WI38 (cell line): ENCODE data around the gene SUN3.

ENCODE experiments used
- H3K4me3 ChIP-seq: 2 replicates; pipeline ENCODE4 v1.5.1; 2011; ENCODE audit warnings: low read depth, mild to moderate bottlenecking, control low read depth, low read length
- TF ChIP-seq, protein P1 (sequence below): IDR thresholded peaks from 2 replicates; pipeline ENCODE4 v1.5.1; 2012; ENCODE audit warnings: low read depth, mild to moderate bottlenecking, control low read depth, low read length

Gene SUN3, protein sequence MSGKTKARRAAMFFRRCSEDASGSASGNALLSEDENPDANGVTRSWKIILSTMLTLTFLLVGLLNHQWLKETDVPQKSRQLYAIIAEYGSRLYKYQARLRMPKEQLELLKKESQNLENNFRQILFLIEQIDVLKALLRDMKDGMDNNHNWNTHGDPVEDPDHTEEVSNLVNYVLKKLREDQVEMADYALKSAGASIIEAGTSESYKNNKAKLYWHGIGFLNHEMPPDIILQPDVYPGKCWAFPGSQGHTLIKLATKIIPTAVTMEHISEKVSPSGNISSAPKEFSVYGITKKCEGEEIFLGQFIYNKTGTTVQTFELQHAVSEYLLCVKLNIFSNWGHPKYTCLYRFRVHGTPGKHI

DNA sequence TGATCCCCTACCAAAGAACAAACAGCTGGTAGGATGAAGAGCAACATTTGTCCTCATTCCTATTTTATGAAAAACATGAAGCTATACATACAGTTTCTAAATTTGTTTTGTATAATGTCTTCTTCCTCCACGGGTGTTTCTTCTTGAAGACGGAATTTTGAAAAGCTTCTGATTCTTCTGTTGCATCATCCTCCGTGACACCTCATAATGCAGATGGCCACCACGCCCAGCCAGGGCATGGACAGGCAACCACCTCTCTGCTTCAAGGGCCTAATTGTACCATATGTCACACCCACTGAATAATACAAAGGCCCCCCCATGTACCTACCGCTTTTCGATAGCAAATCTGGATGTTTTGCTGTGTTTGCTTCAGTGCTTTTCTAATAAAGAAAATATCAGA, at the start of gene SUN3:
TSS of gene SUN3 (minus strand) at position 170 of the 400 bp plus-strand sequence. CDS start at position 1, 169 bp downstream.
- TF ChIP-seq, protein P1, sequence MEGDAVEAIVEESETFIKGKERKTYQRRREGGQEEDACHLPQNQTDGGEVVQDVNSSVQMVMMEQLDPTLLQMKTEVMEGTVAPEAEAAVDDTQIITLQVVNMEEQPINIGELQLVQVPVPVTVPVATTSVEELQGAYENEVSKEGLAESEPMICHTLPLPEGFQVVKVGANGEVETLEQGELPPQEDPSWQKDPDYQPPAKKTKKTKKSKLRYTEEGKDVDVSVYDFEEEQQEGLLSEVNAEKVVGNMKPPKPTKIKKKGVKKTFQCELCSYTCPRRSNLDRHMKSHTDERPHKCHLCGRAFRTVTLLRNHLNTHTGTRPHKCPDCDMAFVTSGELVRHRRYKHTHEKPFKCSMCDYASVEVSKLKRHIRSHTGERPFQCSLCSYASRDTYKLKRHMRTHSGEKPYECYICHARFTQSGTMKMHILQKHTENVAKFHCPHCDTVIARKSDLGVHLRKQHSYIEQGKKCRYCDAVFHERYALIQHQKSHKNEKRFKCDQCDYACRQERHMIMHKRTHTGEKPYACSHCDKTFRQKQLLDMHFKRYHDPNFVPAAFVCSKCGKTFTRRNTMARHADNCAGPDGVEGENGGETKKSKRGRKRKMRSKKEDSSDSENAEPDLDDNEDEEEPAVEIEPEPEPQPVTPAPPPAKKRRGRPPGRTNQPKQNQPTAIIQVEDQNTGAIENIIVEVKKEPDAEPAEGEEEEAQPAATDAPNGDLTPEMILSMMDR = no peak
- no peak within 1 kb of the TSS for H3K4me3 ChIP-seq

DNA sequence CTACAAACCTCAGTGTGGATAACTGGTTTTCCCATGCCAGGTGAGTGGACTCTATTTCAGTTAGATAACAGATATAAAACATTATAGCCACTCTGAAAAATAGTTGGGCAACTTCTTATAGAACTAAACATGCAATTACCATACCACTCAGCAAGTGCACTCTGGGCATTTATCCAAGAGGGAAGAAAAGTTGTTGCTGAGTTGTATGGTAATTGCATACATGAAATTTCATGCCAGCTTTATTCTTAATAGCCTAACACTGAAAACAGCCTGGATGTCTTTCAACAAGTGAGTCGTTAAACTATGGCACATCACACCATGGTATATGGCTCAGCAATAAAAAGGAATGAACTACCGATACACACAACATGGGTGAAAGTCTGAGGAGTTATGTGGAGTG, 49.6 kb upstream of the SUN3 start:
- TF ChIP-seq, protein P1 = no peak
- H3K4me3 ChIP-seq = no peak overlapping the region

DNA sequence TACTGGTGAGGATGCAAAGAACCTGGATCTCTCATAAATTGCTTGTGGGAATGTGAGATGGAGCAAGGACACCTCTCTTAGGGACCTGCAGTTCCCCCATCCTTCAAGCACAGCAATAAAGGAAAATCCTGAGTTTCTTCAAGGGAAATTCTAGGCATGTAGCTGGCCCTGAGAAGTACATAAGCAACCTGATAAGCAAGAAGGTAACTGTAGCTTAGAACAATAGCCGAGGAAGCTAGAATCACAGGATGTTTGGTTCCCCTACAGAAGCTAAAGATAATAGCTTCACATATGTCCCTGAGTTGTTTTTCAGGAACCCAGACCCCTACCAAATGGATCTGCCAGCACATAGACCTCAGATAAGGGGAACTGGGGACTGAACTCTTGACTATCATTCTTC, 48.5 kb upstream of the SUN3 start:
- TF ChIP-seq, protein P1 = no peak
- H3K4me3 ChIP-seq = no peak overlapping the region

DNA sequence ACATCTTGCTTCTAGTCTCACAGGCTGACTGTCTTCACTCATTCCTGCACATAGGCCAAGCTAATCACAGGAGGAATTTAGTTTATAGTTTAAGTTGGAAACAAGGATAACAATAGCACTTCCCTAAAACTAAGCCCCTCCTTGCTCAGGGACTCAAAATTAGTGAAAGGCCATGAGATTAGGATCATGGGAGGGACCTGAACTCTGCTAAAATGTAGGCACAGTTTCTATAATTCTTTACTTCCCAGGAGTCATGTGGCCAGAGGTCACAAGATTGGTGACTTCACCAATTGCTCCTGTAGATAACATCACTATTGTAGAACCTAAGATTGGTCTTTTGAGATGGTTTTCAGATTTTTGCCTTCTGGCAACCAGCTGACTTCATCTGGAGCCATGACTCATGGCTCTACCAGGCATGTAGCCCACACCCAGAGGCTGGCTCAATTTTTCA, 45.3 kb upstream of the SUN3 start:
- TF ChIP-seq, protein P1 = no peak
- H3K4me3 ChIP-seq = no peak overlapping the region

DNA sequence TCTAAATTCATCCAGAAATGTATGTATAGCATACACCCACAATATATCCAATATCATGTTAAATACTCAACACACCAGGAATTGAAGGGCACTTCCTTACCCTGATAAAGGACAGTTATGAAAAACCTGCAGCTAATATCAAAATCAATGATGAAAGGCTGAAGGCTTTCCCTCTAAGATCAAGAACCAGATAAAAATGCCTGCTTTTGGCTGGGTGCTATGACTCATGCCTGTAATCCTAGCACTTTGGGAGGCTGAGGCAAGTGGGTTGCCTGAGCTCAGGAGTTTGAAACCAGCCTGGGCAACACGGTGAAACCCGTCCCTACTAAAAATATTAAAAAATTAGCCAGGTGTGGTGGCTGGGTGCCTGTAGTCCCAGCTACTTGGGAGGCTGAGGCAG, 38.6 kb upstream of the SUN3 start:
- TF ChIP-seq, protein P1 = no peak
- H3K4me3 ChIP-seq = no peak overlapping the region

DNA sequence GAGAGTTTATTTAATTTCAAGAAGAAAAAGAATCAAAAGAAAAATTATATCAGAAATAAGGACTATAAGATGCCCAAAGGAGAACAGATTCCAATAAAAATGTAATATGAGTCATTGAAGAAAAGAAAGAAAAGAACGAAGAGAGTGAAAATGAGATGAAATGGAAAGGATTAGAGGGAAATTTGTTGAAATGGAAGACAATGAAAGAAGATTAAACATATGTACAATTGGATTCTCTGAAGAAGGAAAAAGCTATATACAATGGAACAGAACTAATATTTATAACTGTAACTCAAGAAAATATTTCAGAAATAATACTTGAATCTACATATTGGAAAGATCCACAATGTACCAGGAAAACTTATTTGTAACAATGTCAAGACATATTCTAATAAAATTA, 35.1 kb upstream of the SUN3 start:
- TF ChIP-seq, protein P1 = no peak
- H3K4me3 ChIP-seq = no peak overlapping the region

DNA sequence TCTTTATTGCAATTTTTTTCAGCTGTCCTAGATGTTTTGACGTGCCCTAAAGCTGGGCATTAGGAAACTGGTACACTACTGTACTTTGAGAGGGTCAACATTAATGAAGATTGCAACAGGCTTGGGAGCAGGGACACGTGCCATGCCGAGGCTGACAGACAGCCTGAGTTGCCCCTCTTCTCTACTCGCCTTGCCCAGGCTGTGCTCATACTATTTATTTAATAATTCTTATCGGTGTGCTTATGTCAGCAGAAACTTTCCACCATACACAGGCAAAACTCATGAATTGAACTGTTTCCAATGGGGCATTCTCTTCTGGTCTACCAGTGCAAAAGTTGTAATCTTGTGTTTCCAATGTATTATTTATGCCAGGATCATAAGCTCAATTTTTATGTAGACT, 30.8 kb upstream of the SUN3 start:
- TF ChIP-seq, protein P1 = no peak
- no peak overlapping the region for H3K4me3 ChIP-seq
